Right kidney (tissue), 1 donor: Measurements from ENCODE around the gene MLPH.

Experiments used
- DNase-seq: peaks from one replicate; pipeline ENCODE4 v3.0.0-alpha.2; 2016

Gene MLPH

GRCh38 chr2:237498341-237498740 is 11.3 kb downstream of the MLPH start:
- DNase-seq: no peak

- no peak for DNase-seq
Observed at GRCh38 chr2:237500681-237501424, 13.8 kb downstream of the MLPH start.

GRCh38 chr2:237501892-237502513 is 15.0 kb downstream of the MLPH start:
- no peak for DNase-seq

- no peak for DNase-seq
Observed at GRCh38 chr2:237503201-237503600, 16.1 kb downstream of the MLPH start.

- no peak for DNase-seq
Observed at GRCh38 chr2:237505188-237505939, 18.3 kb downstream of the MLPH start.

GRCh38 chr2:237507512-237507911 is 20.5 kb downstream of the MLPH start:
- no peak for DNase-seq

GRCh38 chr2:237508361-237508760 is 21.3 kb downstream of the MLPH start:
- no peak for DNase-seq

- no peak for DNase-seq
Observed at GRCh38 chr2:237509151-237509550, 22.1 kb downstream of the MLPH start.

GRCh38 chr2:237509905-237510304 is 22.9 kb downstream of the MLPH start:
- no peak for DNase-seq

GRCh38 chr2:237510502-237511217 is 23.6 kb downstream of the MLPH start:
- no peak for DNase-seq

- no peak for DNase-seq
Observed at GRCh38 chr2:237511433-237511832, 24.4 kb downstream of the MLPH start.

GRCh38 chr2:237511885-237512405 is 24.9 kb downstream of the MLPH start:
- DNase-seq: no peak

GRCh38 chr2:237512774-237513466 is 25.9 kb downstream of the MLPH start:
- DNase-seq: peak; percentile 68

GRCh38 chr2:237513693-237514092 is 26.6 kb downstream of the MLPH start:
- DNase-seq: no peak

- no peak for DNase-seq
Observed at GRCh38 chr2:237514474-237515130, 27.6 kb downstream of the MLPH start.

- no peak for DNase-seq
Observed at GRCh38 chr2:237515166-237515565, 28.1 kb downstream of the MLPH start.

- DNase-seq: no peak
Observed at GRCh38 chr2:237515621-237516275, 28.7 kb downstream of the MLPH start.

GRCh38 chr2:237517163-237517562 is 30.1 kb downstream of the MLPH start:
- no peak for DNase-seq

- DNase-seq: no peak
Observed at GRCh38 chr2:237517990-237518389, 30.9 kb downstream of the MLPH start.

GRCh38 chr2:237519506-237520245 is 32.6 kb downstream of the MLPH start:
- DNase-seq: no peak
